T-helper 22 cell (primary cell): ENCODE measurements around the gene NDRG3.

ENCODE experiments used
- DNase-seq: peaks from one replicate; pipeline ENCODE4 v3.0.0-alpha.2; 2020; ENCODE audit warnings: low read depth

The NDRG3 gene

DNA sequence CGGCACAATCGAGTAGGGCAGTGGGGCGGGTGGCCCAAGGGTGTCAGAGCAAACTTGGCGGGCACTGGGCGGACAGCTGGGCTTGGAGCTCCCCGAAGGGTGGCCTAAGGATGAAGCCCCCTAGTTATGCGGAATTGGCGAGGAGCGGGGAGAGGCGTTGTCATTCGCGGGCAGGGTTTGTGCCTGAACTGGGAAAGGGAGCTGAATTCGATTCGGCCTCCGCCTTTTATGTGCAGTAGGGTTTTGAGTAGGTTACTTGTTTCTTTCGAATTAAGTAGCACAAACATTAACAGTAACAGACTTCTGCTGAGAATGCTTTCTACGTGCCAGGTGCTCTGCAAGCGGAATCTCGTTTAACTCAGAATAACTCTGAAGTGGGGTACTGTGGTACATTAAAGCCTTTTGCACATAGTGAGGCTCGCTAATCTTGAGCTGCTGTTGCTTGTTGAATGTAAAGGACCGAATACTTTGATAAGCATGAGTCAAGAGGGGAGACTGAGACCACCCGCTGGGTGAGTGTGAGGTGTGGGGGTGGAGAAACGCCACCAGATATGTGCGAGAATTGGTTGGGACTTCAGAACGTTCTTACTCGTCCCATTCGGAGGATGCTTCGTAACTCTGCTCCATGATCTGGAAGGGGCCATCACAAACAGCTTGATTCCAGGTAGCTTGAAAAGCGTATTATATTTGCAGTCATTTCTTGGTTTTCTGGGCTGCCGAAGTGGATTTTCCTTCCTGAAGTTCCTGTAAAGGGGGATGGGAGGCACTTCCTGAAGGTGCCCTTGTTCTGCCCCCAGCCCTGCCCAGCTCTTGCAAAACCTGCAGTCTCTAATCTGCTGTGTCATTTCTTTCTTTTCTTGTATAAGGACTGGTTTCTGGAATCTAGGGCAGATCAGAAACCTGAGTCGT, 139.5 kb downstream of the NDRG3 start:
- no peak for DNase-seq

DNA sequence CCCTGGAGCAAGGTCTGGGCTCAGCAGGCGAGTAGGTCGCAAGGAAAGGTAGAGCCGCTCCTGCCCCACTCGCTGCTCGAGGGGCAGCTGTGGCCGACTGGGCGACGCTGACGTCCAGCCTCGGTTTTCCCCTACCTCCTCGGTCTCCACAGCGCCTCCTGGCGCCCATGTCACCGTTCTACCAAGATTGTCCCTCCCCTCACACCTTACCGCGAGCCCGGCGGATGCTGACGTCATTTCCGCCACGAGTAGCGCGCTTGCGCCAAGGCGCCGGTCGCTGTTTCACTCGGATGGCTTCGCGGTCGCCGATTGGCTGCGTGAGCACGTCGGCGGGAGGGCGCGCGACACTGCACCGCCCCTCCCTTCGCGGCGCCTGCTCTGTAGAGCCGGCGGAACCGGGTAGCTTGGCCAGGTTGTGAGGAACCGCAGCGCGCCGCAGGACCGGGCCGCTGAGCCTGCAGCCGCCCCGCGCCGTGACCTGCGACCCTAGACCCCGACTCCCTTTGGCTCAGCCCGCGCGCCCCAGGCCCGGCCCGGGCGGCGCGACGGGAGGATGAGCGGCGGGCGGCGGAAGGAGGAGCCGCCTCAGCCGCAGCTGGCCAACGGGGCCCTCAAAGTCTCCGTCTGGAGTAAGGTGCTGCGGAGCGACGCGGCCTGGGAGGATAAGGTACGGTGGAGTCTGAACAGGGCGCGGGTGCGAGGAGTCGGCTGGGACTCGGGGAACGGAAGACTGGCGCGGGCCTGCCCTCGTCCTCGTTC, 140.3 kb downstream of the NDRG3 start, which contains the start of gene RAB5IF:
Gene RAB5IF (plus strand): TSS at position 381 of the 759 bp plus-strand sequence. CDS start 173 bp downstream, at position 554.
- DNase-seq, result peak; percentile 97

DNA sequence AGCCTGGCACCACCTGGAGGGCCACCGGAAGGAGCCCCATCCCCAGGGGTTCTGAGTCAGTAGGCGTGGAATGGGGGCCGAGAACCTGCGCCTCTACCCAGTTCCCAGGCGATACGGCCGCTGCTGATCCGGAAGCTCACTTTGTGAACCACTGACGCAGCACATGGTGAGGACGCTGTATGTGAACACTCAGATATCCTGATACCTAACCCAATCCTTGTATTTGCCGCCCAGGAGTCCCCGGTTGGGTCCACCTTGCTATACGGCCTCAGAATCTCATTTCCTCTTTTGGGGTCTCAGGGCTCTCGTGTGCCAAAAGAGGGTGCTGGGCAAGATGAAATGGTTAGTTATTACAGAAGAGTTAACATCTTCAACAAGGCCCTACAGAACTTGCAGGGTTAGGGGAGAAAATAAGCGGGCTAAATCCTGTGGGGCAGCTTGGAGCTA, 140.9 kb downstream of the NDRG3 start:
- DNase-seq, result peak; percentile 46
